HEK293 (cell line): ENCODE results near the gene OXGR1.
A peak's percentile ranks its signal among the peaks of the same experiment; 100 is the strongest.

ENCODE experiments used
- CTCF ChIA-PET: fragments of 350-600 bp; formaldehyde crosslinking; extraction: SDS; loops from one replicate; lab custom pipeline; 2021; ENCODE audit warnings: antibody characterized with exemption; lab: Yijun Ruan, JAX
- POLR2A ChIA-PET: fragments of 300-600 bp; formaldehyde crosslinking; extraction: SDS; loops from one replicate; lab custom pipeline; 2020; ENCODE audit warnings: antibody characterized with exemption, inconsistent platforms; lab: Yijun Ruan, JAX
- H3K27ac ChIP-seq: fragments of 200-500 bp; sonication (Bioruptor generic); 2 replicates; pipeline ENCODE4 v1.5.1; 2014; ENCODE audit warnings: low read depth, low read length, control low read depth, inconsistent platforms; ENCODE audit errors: extremely low read depth
- H3K36me3 ChIP-seq, 2 experiments: fragments of 200-500 bp in 1 of 2; sonication (Bioruptor generic) in 1 of 2; 1 replicate in 1 of 2; 2 replicates in 1 of 2; pipeline ENCODE4 v1.5.1; 2014 to 2017; ENCODE audit warnings: inconsistent platforms in 2 of 2, low read length in 2 of 2; ENCODE audit not compliant: control insufficient read depth in 2 of 2, insufficient read depth in 1 of 2
- H3K4me1 ChIP-seq: fragments of 200-500 bp; sonication (Bioruptor generic); 2 replicates; pipeline ENCODE4 v1.5.1; 2014; ENCODE audit warnings: mild to moderate bottlenecking, low read length, inconsistent platforms; ENCODE audit not compliant: control insufficient read depth, insufficient read depth
- H3K4me3 ChIP-seq: 2 replicates; pipeline ENCODE4 v1.5.1; 2011; ENCODE audit warnings: low read depth, mild to moderate bottlenecking, control low read depth, low read length, moderate library complexity
- H3K9me3 ChIP-seq: fragments of 200-500 bp; sonication (Bioruptor generic); 2 replicates; pipeline ENCODE4 v1.5.1; 2014; ENCODE audit warnings: low read depth, low read length, inconsistent platforms; ENCODE audit not compliant: control insufficient read depth, insufficient read depth
- IKZF3 ChIP-seq: fragments of 450-650 bp; IDR thresholded peaks from 2 replicates; pipeline ENCODE4 v1.5.0; 2018; ENCODE audit warnings: missing biosample characterization, mild to moderate bottlenecking, missing genetic modification characterization, moderate library complexity
- KLF16 ChIP-seq: fragments of 450-650 bp; formaldehyde crosslinking; IDR thresholded peaks from 2 replicates; pipeline ENCODE4 v1.5.1; 2017; ENCODE audit warnings: missing biosample characterization, missing genetic modification characterization
- KLF7 ChIP-seq: fragments of 450-650 bp; formaldehyde crosslinking; IDR thresholded peaks from 2 replicates; pipeline ENCODE4 v1.5.1; 2016; ENCODE audit warnings: missing biosample characterization, missing genetic modification characterization, borderline replicate concordance
- PRDM10 ChIP-seq: fragments of 450-650 bp; formaldehyde crosslinking; IDR thresholded peaks from 2 replicates; pipeline ENCODE4 v1.5.1; 2016; ENCODE audit warnings: missing biosample characterization, missing genetic modification characterization
- TCF7L2 ChIP-seq: IDR thresholded peaks from 2 replicates; pipeline ENCODE4 v1.6.1; 2011; ENCODE audit warnings: low read depth, mild to moderate bottlenecking, inconsistent platforms, low read length, moderate library complexity, borderline replicate concordance
- ZBTB20 ChIP-seq: fragments of 450-650 bp; formaldehyde crosslinking; IDR thresholded peaks from 2 replicates; pipeline ENCODE4 v1.5.1; 2016; ENCODE audit warnings: missing biosample characterization, missing genetic modification characterization
- ZBTB21 ChIP-seq: fragments of 450-650 bp; formaldehyde crosslinking; IDR thresholded peaks from 2 replicates; pipeline ENCODE4 v1.5.1; 2017; ENCODE audit warnings: missing biosample characterization, missing genetic modification characterization
- ZNF169 ChIP-seq: fragments of 450-650 bp; formaldehyde crosslinking; IDR thresholded peaks from 2 replicates; pipeline ENCODE4 v1.5.1; 2016; ENCODE audit warnings: missing biosample characterization, missing genetic modification characterization
- ZNF174 ChIP-seq: fragments of 450-650 bp; formaldehyde crosslinking; IDR thresholded peaks from 2 replicates; pipeline ENCODE4 v1.5.0; 2017; ENCODE audit warnings: missing biosample characterization, mild to moderate bottlenecking, missing genetic modification characterization
- ZNF19 ChIP-seq: fragments of 450-650 bp; formaldehyde crosslinking; IDR thresholded peaks from 2 replicates; pipeline ENCODE4; 2016; ENCODE audit warnings: missing biosample characterization, missing genetic modification characterization, low read depth
- ZNF2 ChIP-seq: fragments of 450-650 bp; formaldehyde crosslinking; IDR thresholded peaks from 2 replicates; pipeline ENCODE4 v1.5.1; 2016; ENCODE audit warnings: missing biosample characterization, missing genetic modification characterization
- ZNF202 ChIP-seq: fragments of 450-650 bp; formaldehyde crosslinking; IDR thresholded peaks from 2 replicates; pipeline ENCODE4 v1.5.1; 2016; ENCODE audit warnings: missing biosample characterization, missing genetic modification characterization, borderline replicate concordance
- ZNF248 ChIP-seq: fragments of 450-650 bp; formaldehyde crosslinking; IDR thresholded peaks from 2 replicates; pipeline ENCODE4 v1.5.1; 2017; ENCODE audit warnings: missing biosample characterization, missing genetic modification characterization
- ZNF302 ChIP-seq: fragments of 450-650 bp; formaldehyde crosslinking; IDR thresholded peaks from 2 replicates; pipeline ENCODE4 v1.5.1; 2016; ENCODE audit warnings: missing biosample characterization, missing genetic modification characterization, low read depth
- ZNF311 ChIP-seq: fragments of 450-650 bp; formaldehyde crosslinking; IDR thresholded peaks from 2 replicates; pipeline ENCODE4 v1.5.1; 2017; ENCODE audit warnings: missing biosample characterization, missing genetic modification characterization, borderline replicate concordance
- ZNF362 ChIP-seq: fragments of 450-650 bp; formaldehyde crosslinking; IDR thresholded peaks from 2 replicates; pipeline ENCODE4 v1.5.1; 2016; ENCODE audit warnings: missing biosample characterization, missing genetic modification characterization
- ZNF416 ChIP-seq: fragments of 450-650 bp; formaldehyde crosslinking; IDR thresholded peaks from 2 replicates; pipeline ENCODE4 v1.5.1; 2016; ENCODE audit warnings: missing biosample characterization, missing genetic modification characterization
- ZNF501 ChIP-seq: fragments of 450-650 bp; formaldehyde crosslinking; IDR thresholded peaks from 2 replicates; pipeline ENCODE4 v1.5.1; 2016; ENCODE audit warnings: missing biosample characterization, missing genetic modification characterization
- ZNF549 ChIP-seq: fragments of 450-650 bp; IDR thresholded peaks from 2 replicates; pipeline ENCODE4 v1.5.1; 2018; ENCODE audit warnings: missing biosample characterization, missing genetic modification characterization, mild to moderate bottlenecking, inconsistent platforms, moderate library complexity
- ZNF558 ChIP-seq: fragments of 450-650 bp; formaldehyde crosslinking; IDR thresholded peaks from 2 replicates; pipeline ENCODE4 v1.5.1; 2016; ENCODE audit warnings: missing biosample characterization, missing genetic modification characterization
- ZNF571 ChIP-seq: fragments of 450-650 bp; formaldehyde crosslinking; IDR thresholded peaks from 2 replicates; pipeline ENCODE4 v1.5.0; 2017; ENCODE audit warnings: missing biosample characterization, missing genetic modification characterization
- ZNF600 ChIP-seq: fragments of 450-650 bp; formaldehyde crosslinking; IDR thresholded peaks from 2 replicates; pipeline ENCODE4 v1.5.1; 2016; ENCODE audit warnings: missing biosample characterization, missing genetic modification characterization
- ZNF654 ChIP-seq: fragments of 450-650 bp; formaldehyde crosslinking; IDR thresholded peaks from 2 replicates; pipeline ENCODE4 v1.5.1; 2016; ENCODE audit warnings: low read depth, missing biosample characterization, missing genetic modification characterization
- ZNF660 ChIP-seq: fragments of 450-650 bp; IDR thresholded peaks from 2 replicates; pipeline ENCODE4 v1.5.1; 2018; ENCODE audit warnings: missing biosample characterization, mild to moderate bottlenecking, missing genetic modification characterization
- ZNF747 ChIP-seq: fragments of 450-650 bp; formaldehyde crosslinking; IDR thresholded peaks from 2 replicates; pipeline ENCODE4 v1.5.1; 2016; ENCODE audit warnings: missing biosample characterization, missing genetic modification characterization
- ZNF776 ChIP-seq: fragments of 450-650 bp; formaldehyde crosslinking; IDR thresholded peaks from 2 replicates; pipeline ENCODE4 v1.5.0; 2017; ENCODE audit warnings: missing biosample characterization, missing genetic modification characterization, borderline replicate concordance
- ZXDB ChIP-seq: fragments of 450-650 bp; formaldehyde crosslinking; IDR thresholded peaks from 2 replicates; pipeline ENCODE4 v1.5.1; 2016; ENCODE audit warnings: missing biosample characterization, missing genetic modification characterization
- TF ChIP-seq, protein P1 (sequence below): fragments of 450-650 bp; formaldehyde crosslinking; IDR thresholded peaks from 2 replicates; pipeline ENCODE4 v1.5.1; 2016; ENCODE audit warnings: missing biosample characterization, missing genetic modification characterization

OXGR1 gene

GRCh38 chr13:97019236-97019635, 25.0 kb upstream of the OXGR1 start (continued):
- TF ChIP-seq, protein P1, sequence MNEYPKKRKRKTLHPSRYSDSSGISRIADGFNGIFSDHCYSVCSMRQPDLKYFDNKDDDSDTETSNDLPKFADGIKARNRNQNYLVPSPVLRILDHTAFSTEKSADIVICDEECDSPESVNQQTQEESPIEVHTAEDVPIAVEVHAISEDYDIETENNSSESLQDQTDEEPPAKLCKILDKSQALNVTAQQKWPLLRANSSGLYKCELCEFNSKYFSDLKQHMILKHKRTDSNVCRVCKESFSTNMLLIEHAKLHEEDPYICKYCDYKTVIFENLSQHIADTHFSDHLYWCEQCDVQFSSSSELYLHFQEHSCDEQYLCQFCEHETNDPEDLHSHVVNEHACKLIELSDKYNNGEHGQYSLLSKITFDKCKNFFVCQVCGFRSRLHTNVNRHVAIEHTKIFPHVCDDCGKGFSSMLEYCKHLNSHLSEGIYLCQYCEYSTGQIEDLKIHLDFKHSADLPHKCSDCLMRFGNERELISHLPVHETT: no peak
- TF ChIP-seq ZNF19: no peak
- TF ChIP-seq ZNF549 (tag by site-specific recombination): no peak
- TF ChIP-seq ZNF747 (tag by site-specific recombination): no peak
- no peak for TF ChIP-seq ZXDB (tag by site-specific recombination)
- TF ChIP-seq IKZF3 (tag by site-specific recombination): no peak
- no peak for TF ChIP-seq ZNF248 (tag by site-specific recombination)

DNA sequence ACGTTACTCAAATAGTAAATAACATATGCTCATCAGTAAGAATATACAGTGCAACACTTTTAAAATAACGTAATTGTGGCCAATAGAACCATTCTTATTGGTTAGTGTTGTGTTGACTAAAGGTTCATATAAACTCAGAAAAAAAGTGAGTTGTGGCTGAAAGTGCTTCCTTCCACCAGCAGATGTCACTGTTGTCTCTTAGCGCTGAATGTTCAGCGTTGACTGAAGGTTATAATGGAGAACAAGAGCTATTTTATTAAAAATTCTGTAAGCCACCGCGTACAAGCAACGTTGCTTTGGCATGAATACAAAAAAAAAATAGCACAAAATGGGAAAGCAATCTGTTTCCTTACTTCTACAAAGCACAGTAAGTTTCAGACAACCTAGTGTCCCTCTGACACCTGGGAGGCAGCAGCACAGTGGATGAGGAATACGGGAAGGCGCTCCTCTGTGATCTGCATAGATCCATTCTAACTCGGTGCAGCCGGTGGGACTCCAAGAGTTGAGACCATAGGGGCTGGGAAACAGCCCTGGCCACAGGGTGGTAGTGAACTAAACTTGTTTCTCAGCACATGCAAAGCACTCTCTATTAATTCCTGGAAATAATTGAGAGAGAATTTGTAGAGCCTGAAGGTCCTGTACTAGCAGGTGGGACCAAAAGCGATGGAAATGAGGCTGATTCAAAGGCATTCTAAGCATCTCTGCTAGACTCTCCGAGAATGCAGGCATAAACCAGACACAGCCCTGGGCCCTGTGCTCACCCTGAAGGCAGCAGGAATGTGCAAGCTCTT, 23.9 kb upstream of the OXGR1 start:
- CTCF ChIA-PET: interaction anchor here (0.6 to 1.9 kb wide), 24 partner anchors 9 to 987 kb away, joined by 3 to 14 read pairs (median 4); partner anchors contain the start of gene MBNL2
- Histone ChIP-seq H3K36me3 (no peaks in the 10 kb centered on the region), H3K4me1 (no peaks in the 10 kb centered on the region), H3K4me3 (no peak overlapping the region), H3K27ac (no peak overlapping the region), H3K9me3 (no peaks in the 10 kb centered on the region)
- POLR2A ChIA-PET: no interaction called here
- TF ChIP-seq ZNF660 (tag by site-specific recombination) (peak; percentile 43; the same call in 1 of the 2 replicates), ZNF362 (tag by site-specific recombination) (peak; percentile 25; the same call in 1 of the 2 replicates), ZNF600 (tag by site-specific recombination) (0 out of 2 replicates have a peak, but pooled peaks have one; percentile 18), ZNF654 (tag by site-specific recombination) (peak; percentile 81), ZNF174 (no peak), ZNF2 (tag by site-specific recombination) (peak; percentile 90), ZNF776 (no peak), ZNF558 (no peak), ZBTB20 (tag by site-specific recombination) (no peak), ZNF501 (no peak), KLF16 (no peak)
- TF ChIP-seq, all 188 proteins: peak for 5

- TF ChIP-seq ZNF416 (tag by site-specific recombination) (no peak), ZNF311 (tag by site-specific recombination) (no peak), ZNF571 (tag by site-specific recombination) (no peak), PRDM10 (no peak), ZNF776 (no peak), ZNF202 (tag by site-specific recombination) (no peak), KLF7 (tag by site-specific recombination) (no peak), ZNF169 (tag by site-specific recombination) (no peak), TCF7L2 (no peak), ZNF302 (tag by site-specific recombination) (no peak), ZBTB21 (tag by site-specific recombination) (no peak)
- CTCF ChIA-PET: interaction anchor here (0.6 to 1.9 kb wide), 17 partner anchors 10 to 1357 kb away, joined by 3 to 14 read pairs (median 3); partner anchors contain the start of gene MBNL2
These were observed 23.0 kb upstream of the OXGR1 start for GRCh38 chr13:97017322-97017721.

More at GRCh38 chr13:97017322-97017721, 23.0 kb upstream of the OXGR1 start:
- POLR2A ChIA-PET: no interaction called here
- Histone ChIP-seq H3K36me3 (no peaks in the 10 kb centered on the region), H3K27ac (no peak overlapping the region), H3K9me3 (no peaks in the 10 kb centered on the region), H3K4me1 (no peaks in the 10 kb centered on the region), H3K4me3 (no peak overlapping the region)
